Nucleus accumbens (tissue), 56 donors: Measurements from ENCODE around the gene CA5A.

Experiments
- DNase-seq, 56 donors: peaks; one replicate each; lab custom pipeline; 2025; lab: John Stamatoyannopoulos, UW

The CA5A gene

DNA sequence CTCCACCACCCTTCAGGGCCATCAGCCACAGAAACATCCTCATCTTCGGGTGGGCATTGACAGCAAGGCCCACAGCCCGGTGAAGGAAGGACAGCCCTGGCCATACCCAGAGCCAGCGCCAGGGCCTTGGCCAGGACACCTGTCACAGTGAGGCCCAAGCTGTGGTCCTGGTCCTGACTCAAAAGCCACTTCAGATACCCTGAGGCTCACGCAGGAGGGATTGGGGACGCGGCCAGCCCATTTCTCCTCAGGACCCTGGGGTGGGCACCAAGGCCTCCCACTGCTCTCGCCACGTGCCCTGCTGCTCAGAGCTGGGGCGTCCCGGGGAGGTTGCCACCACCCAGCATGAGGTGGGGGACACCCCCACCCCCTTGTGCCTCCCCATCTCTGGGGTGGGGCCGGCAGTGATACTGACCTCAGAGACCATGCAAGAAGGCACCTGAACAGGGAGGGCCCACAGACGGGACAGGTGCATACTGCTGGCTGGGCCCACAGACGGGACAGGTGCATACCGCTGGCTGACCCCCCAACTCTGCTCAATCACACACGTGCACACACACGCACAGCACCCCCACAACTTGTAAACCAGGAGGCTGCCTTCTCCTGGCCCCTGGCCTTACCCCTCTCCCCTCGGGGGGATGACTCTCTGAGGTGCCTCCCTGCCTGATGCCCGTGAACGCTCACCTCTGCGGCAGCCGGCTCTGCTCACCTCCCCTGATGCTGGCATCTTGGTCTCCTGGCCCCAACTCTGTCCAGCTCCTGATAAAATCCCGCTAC lies 81.2 kb downstream of the CA5A start:
- no peak for DNase-seq

GRCh38 chr16:87854053-87854906 lies 82.0 kb downstream of the CA5A start:
- DNase-seq: no peak

- DNase-seq: peak in 53 of 56 donors; percentile 23 to 94 (median 67)
These were observed 82.8 kb downstream of the CA5A start for GRCh38 chr16:87853411-87854052.

GRCh38 chr16:87851601-87852000 lies 84.7 kb downstream of the CA5A start:
- no peak for DNase-seq

GRCh38 chr16:87851141-87851587 lies 85.2 kb downstream of the CA5A start:
- DNase-seq: no peak

- DNase-seq: peak in 37 of 56 donors; percentile 7 to 73 (median 30)
These were observed 86.0 kb downstream of the CA5A start for GRCh38 chr16:87850009-87851006.

DNA sequence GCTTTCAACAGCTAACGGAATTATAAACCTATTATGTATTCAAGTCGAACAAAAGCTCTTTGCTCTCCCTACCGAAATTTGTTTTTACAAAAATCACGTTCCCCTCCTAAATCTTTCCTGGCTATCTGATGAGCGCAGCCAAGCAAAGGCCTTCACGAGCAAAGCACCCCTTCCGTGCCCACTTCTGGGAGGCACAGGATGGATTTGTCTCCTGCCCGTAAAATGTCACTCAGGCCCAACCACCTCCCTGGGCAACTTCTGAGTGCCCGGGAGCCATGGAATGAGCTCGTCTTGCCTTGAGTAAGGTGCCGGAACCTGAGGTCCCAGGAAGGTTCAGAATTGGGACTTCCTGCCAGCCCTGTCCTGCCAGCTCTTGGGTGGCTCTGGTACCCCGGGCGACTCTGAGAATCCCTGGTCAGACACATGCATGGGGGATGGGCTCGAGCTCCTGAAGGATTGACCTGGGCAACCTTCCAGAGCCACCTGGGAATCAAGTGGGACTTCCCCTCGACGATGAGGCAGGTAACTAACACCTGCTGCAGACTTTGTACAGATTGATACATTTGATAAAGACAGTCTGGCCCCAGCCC lies 86.8 kb downstream of the CA5A start:
- no peak for DNase-seq

GRCh38 chr16:87848676-87849345 lies 87.5 kb downstream of the CA5A start:
- DNase-seq: no peak

DNA sequence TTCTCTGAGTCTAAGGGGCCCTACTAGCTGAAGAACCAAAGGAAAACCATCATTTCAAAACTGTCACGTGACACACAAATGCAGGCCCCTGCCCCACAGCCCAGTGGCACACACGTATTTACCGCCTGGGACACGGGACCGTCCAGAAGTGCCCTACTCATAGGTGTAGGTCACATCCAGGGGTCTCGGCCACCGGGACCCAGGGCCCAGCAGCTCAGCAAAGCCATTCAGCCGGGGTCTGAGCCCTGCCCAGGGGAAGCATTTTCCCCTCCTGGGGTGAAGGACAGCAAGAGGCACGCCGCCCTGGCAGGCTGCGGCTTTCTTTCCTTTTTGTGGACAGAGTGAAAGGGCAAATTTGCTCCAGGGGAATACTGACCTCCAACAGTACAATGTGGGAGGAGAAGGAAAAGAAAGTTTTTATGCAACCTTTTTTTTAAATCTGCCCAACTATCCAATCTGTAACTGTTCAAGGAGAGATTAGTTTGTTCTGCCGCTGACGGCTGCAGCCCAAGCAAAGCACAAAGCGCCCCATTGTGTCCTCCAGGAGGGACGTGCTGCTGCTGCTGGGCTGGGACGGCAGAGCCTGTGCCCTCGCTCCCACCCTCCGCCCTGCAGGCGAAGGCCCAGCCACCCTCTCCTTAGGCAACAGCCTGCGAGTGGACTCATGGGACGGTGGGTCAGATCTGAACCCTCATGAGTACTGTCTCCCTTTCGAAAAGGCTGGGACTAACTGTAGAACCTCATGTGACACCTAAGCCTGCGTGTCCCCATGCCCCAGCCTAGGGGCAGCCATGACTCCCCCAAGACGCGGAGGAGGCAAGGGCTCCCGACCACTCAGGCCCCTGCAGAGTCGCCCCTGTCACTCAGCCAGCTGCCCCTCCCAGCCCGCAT lies 88.3 kb downstream of the CA5A start:
- DNase-seq: peak in 50 of 56 donors; percentile 13 to 81 (median 62)

DNA sequence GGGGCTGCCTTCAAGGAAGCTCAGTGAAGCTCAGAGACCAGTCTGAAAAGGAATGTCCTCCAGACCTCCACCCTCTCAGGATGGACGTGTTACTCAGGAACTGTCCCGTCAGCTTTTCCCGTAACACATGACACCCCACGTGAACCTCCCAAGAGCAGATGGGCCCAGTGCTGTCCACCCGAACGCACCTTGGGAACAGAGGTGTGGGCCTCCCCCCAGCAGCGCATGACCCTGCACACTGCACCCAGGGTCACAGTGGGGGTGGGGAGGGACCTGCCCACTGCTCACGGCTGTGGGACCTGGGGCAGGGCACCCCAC lies 88.9 kb downstream of the CA5A start:
- no peak for DNase-seq

DNA sequence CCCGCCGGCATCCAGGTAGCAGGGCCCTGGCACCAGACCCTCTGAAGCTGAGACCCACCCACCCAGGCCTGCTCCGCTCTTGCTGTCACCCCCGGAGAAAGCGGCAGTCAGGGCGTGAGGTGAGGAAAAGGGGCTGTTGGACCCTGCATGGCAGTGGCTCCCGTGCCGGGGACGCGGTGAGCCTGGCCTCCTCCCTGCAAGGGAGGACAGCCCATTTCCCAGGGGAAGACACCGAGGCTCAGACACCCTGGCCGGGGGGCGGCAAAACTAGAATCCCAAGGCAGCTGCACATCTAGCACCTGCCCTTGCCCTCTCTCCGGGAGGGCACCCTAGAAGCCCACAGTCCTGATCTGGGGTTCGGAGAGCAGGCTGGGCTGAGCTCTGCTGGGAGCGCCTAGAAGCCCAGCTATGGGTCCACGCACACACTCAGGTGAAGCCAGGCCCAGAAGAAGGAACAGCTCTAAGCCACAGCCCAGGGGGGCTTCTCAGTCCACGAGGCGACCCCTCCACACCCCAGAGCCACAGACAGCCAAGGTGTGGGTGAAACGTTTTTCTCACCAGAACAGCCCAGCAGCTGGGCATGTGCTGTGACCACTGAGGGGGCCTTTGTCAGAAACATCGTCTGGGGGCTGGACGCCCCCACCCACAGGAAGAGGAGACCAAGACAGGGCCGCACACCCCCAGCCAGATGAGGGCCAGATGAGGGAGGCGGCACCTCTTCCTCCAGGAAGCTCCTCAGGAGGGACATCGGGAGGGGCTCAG lies 89.4 kb downstream of the CA5A start:
- no peak for DNase-seq

DNA sequence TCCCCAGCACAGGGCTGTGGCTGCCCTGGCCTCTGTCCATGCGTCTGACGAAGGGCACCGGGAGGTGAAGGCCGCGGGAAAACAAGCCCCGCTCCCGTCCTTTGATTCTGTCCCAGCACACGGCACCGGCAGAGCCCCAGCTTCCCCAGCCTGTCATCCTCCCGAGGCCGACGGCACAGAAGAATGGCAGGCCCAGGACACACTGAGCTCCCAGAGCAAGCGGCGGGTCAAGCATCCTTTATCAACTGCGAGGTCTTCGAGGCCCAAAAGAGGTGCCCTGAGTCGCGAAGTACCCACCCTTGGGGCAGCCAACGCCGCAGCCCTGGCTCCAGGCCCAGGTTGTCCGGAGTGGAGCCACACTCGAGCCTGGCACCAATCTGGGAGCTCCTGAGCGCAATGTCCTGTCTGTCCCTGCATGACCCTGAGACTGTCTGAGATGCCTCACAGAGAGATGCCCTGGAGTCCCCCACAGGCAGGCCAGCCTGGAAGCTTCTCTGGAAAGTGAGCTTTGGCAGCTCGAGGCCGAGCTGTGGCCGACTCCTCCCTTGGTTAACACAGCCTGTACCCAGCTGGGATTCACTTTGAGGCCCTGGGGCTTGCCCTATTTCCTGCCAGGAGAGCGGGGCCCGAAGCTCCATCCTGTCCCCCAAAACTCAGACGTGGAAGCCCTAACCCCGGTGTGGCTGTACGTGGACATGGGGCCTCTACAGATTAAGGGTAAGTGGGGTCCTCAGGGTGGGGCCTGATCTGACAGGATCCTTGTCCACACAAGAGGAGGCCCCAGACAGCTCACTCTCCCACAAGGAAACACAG lies 90.3 kb downstream of the CA5A start:
- no peak for DNase-seq

DNA sequence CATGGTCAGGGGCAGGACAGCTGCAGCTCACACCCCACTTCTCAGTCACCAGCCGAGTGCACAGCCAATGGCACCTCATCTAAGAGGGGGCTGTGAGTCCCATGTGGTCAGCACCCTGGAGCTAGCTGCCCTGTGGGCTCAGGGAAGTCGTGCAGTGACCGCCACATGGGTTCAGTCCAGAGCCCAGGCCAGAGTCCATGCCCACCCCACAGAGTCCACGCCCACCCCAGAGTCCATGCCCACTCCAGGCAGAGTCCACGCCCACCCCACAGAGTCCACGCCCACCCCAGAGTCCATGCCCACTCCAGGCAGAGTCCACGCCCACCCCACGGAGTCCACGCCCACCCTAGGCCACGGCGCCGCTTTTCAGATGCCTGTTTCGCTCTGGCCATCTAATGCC lies 91.1 kb downstream of the CA5A start:
- DNase-seq: no peak

DNA sequence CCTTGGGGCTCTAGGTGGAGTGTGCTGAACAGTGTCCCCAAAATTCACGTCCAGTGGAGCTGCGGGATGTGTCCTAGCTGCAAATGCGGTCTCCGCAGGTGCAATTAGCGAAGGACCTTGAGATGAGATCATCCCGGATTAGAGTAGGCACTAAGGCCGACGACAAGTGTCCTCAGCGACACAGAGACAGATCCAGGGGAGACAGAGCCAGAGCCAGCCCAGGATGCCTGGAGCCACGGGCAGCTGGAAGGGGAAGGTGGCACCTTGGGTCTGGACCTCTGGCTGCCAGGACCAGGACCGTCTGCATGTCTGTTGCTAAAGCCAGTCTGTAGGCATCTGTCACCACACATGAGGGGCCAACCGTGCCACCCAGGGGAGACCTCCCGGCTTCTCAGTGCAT lies 91.5 kb downstream of the CA5A start:
- no peak for DNase-seq

- DNase-seq: no peak
These were observed 92.1 kb downstream of the CA5A start for GRCh38 chr16:87844120-87844733.

DNA sequence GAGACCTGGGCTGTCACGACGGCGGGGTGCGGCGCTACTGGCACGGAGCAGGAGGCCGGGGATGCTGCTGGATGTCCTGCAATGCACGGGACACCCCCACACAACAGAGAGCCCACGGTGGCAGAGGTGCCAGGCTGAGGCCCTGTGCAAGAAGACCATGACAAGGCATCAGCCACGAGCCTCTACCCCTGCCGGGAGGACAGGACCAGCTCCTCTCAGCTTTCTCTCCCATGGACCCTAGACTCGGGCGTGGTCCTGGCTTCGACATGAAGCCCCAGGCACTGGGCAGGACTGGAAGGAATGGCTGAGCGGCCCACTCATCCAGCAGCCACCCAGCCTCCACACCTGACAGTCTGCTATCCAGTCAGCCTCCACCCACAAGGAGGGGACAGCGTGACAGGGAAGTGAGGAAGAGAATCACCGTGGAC lies 92.6 kb downstream of the CA5A start:
- DNase-seq: no peak
